Measurements from ENCODE around the gene TXNDC8.

- TF ChIP-seq, protein P1, sequence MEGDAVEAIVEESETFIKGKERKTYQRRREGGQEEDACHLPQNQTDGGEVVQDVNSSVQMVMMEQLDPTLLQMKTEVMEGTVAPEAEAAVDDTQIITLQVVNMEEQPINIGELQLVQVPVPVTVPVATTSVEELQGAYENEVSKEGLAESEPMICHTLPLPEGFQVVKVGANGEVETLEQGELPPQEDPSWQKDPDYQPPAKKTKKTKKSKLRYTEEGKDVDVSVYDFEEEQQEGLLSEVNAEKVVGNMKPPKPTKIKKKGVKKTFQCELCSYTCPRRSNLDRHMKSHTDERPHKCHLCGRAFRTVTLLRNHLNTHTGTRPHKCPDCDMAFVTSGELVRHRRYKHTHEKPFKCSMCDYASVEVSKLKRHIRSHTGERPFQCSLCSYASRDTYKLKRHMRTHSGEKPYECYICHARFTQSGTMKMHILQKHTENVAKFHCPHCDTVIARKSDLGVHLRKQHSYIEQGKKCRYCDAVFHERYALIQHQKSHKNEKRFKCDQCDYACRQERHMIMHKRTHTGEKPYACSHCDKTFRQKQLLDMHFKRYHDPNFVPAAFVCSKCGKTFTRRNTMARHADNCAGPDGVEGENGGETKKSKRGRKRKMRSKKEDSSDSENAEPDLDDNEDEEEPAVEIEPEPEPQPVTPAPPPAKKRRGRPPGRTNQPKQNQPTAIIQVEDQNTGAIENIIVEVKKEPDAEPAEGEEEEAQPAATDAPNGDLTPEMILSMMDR (IDR thresholded peaks at IDR 0.05; ENCODE audit: low read depth, low read length): no peak
- TF ChIP-seq EZH2phosphoT487 (IDR thresholded peaks at IDR 0.05; ENCODE audit: low read depth): no peak
Measured at GRCh38 chr9:110288503-110288902, 49.2 kb downstream of the TXNDC8 start.
